Activated CD4-positive, alpha-beta memory T cell treated with anti-CD3 and anti-CD28 coated beads, Interleukin-2, amount 10 ng/mL, durations not matched to agents 7 days and 5 days (primary cell): ENCODE data around the gene SNX19. TPM values are rescaled to one million over a fixed set of nuclear protein-coding genes. Genes with fewer than 3 reads are reported as not detected.
"Not testable (repeated sequence)": the region's sequence is repeated elsewhere in the genome, so short reads cannot be mapped to it uniquely, and the experiment has no call there.

Source experiments
- CTCF ChIA-PET: fragments of 350-600 bp; sonication (Branson Sonifier 250); formaldehyde crosslinking; loops from one replicate; lab custom pipeline; 2021; ENCODE audit warnings: antibody characterized with exemption, inconsistent platforms; lab: Charles Lee
- POLR2A ChIA-PET: fragments of 350-600 bp; sonication (Branson Sonifier 250); formaldehyde crosslinking; loops from one replicate; lab custom pipeline; 2021; ENCODE audit warnings: antibody characterized with exemption; lab: Charles Lee
- DNase-seq: peaks from one replicate; pipeline ENCODE4 v3.0.0-alpha.2; 2020
- H3K27ac Mint-ChIP-seq: one replicate; pipeline ENCODE4 v1.8.0; 2021; ENCODE audit warnings: mild to moderate bottlenecking, mixed read lengths
- H3K27me3 Mint-ChIP-seq: one replicate; pipeline ENCODE4 v1.8.0; 2021; ENCODE audit warnings: mixed read lengths
- H3K36me3 Mint-ChIP-seq: one replicate; pipeline ENCODE4 v1.8.0; 2021; ENCODE audit warnings: low read depth, mixed read lengths
- H3K4me1 Mint-ChIP-seq: one replicate; pipeline ENCODE4 v1.8.0; 2021; ENCODE audit warnings: mixed read lengths
- H3K4me3 Mint-ChIP-seq: one replicate; pipeline ENCODE4 v1.8.0; 2021; ENCODE audit warnings: mild to moderate bottlenecking, mixed read lengths
- H3K9me3 Mint-ChIP-seq: one replicate; pipeline ENCODE4 v1.8.0; 2021; ENCODE audit warnings: mixed read lengths
- total RNA-seq, 2 experiments: library from RNA; stranded (reverse); gene quantifications; one replicate each; pipeline ENCODE4 v1.2.3, GENCODE V29; 2021

The SNX19 gene
- total RNA-seq, 2 experiments from 2014 or later, result 38.0 to 41.8 TPM

DNA sequence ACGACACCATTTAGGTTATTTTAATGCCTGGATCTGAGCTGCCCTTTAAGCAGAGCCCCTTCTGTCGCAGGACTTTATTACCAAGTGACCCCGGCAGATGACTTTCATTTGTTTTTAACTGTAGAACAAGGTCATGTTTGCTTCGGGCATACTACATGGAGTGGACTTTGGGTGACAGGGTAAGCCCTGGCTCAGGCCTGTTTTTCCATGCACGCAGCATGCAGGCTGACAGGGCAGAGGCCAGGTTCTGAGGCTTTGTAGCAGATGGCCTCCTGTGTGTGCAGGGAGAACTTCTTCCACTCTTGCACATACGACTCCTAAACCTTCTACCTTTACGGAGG is 50.5 kb downstream of the SNX19 start:
- Mint-ChIP-seq H3K9me3 (no peaks in the 10 kb centered on the region), H3K4me3 (no peak overlapping the region), H3K4me1 (no peaks in the 10 kb centered on the region), H3K36me3 (peaks cover under 1% of the 10 kb centered on the region), H3K27me3 (no peaks in the 10 kb centered on the region), H3K27ac (no peak overlapping the region)
- no peak for DNase-seq
- POLR2A ChIA-PET, result no interaction called here
- CTCF ChIA-PET, result no interaction called here

DNA sequence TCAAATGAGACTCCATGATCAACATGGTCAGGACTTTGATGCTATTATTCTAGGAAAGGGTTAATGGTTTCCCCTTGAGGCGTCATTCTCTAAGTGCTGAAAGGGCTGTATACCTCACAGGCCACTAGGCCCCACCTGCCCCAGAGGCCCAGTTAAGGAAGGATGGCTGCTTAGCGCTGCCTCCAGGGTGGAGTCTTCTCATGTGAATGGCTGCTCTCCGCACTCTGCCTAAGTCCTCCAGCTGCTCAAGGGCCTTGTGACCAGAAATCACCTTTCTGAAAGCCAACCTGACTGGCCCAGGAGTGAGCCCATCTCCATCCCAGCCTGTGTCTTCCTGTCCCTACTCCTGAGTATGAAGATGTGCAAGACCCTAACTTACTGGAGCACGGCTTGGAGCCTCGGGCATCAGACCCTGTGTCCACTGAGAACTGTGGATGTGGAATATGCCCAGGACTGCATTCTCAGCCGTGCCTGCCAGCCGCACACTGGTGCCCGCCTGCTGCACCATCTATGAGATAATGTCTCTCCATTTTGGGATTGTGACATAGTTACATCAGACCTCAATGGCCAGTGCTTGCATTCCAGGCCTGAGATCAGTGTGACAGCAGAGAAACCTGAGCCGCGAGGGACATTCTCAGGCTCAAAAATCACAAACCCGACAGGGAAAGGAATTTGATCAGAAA is 51.0 kb downstream of the SNX19 start:
- H3K27me3 Mint-ChIP-seq, result no peaks in the 10 kb centered on the region
- H3K27ac Mint-ChIP-seq, result no peak overlapping the region
- H3K36me3 Mint-ChIP-seq, result no peaks in the 10 kb centered on the region
- CTCF ChIA-PET, result interaction anchor here (0.6 to 8.1 kb wide), 2 partner anchors 431 to 548 kb away, joined by 3 to 226 read pairs; no protein-coding TSS in a partner anchor
- no peak for DNase-seq
- H3K4me1 Mint-ChIP-seq, result no peaks in the 10 kb centered on the region
- H3K9me3 Mint-ChIP-seq, result no peaks in the 10 kb centered on the region
- POLR2A ChIA-PET, result no interaction called here
- no peak overlapping the region for H3K4me3 Mint-ChIP-seq

DNA sequence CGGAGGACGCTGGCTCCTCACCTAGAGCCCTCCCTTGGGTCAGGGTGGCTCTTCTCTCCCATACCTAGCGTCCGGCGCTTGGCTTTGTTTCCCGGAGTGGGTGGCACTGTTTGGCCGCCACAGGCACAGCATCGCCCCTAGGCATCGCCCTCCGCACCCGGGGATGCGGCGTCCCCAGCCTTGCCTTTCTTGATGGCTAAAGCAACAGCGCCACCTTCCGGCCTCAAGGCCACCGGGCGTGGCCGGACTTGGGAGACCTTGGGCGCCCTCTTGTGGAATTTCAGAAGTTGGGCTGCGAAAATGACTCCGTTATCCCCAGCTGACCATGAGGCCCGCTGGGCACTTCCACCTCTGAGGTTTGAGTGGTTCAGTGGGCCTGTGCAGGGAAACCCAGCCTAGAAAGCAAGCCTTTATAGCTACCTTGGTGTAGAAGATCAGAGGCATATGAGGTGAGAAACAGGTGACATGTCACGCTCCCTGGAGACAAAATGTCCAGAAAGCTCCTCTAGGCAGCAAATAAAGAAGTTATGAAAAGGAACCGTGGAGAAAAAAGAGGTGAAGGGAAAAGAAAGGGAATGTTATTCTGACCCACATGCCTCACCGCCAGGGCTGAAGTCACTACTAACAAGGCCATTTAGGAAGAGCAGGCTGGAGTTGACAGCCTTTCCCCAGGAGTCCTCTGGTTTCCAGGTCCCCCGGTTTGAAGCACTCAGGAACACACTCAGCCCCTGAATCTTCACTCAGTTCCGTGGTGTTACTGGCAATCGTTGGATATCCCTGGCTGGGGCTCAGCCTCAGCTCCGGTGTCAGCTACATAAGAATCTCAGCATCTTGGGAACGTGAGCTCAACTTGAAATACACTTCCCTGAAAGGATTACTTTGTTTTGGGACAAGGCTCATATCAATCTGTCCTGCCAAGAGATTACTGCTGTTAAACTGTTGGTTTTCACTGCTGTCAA is 54.1 kb downstream of the SNX19 start:
- CTCF ChIA-PET, result interaction anchor here (0.6 to 8.1 kb wide), 43 partner anchors 8 to 901 kb away, joined by 3 to 226 read pairs (median 4); partner anchors contain the start of genes ADAMTS15 and SNX19
- H3K4me1 Mint-ChIP-seq, result no peaks in the 10 kb centered on the region
- H3K27ac Mint-ChIP-seq, result no peak overlapping the region
- no peaks in the 10 kb centered on the region for H3K9me3 Mint-ChIP-seq
- peaks cover under 1% of the 10 kb centered on the region for H3K27me3 Mint-ChIP-seq
- peak; percentile 89 for DNase-seq
- POLR2A ChIA-PET, result interaction anchor here (1.1 to 1.2 kb wide), 2 partner anchors 20 to 430 kb away, joined by 3 to 7 read pairs; no protein-coding TSS in a partner anchor
- H3K4me3 Mint-ChIP-seq, result no peak overlapping the region
- no peaks in the 10 kb centered on the region for H3K36me3 Mint-ChIP-seq

DNA sequence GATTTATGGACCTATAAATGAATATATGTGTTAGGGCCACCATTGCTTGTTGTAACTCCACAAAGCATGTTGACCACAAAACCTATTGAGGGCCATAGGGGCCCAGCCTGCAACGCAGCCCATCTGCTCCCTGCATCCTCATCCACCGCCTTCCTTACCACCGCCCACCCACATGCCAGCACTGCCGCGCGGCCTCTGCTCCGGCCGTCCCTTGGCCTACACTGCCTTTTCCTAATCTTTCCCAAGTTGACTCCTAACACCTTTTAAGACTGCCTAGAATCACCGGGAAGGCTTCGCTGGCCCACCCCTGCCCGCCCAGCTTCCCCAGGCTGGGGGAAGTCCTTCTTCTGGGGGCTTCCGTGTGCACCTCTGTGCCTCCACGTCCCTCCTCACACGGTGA is 55.0 kb downstream of the SNX19 start:
- H3K27ac Mint-ChIP-seq, result no peak overlapping the region
- POLR2A ChIA-PET, result no interaction called here
- peaks cover 6% of the 10 kb centered on the region for H3K27me3 Mint-ChIP-seq
- H3K4me1 Mint-ChIP-seq, result no peaks in the 10 kb centered on the region
- CTCF ChIA-PET, result interaction anchor here (1.3 to 8.1 kb wide), 11 partner anchors 8 to 445 kb away, joined by 3 to 226 read pairs (median 7); no protein-coding TSS in a partner anchor
- H3K9me3 Mint-ChIP-seq, result no peaks in the 10 kb centered on the region
- H3K4me3 Mint-ChIP-seq, result no peak overlapping the region
- DNase-seq, result no peak
- no peaks in the 10 kb centered on the region for H3K36me3 Mint-ChIP-seq

DNA sequence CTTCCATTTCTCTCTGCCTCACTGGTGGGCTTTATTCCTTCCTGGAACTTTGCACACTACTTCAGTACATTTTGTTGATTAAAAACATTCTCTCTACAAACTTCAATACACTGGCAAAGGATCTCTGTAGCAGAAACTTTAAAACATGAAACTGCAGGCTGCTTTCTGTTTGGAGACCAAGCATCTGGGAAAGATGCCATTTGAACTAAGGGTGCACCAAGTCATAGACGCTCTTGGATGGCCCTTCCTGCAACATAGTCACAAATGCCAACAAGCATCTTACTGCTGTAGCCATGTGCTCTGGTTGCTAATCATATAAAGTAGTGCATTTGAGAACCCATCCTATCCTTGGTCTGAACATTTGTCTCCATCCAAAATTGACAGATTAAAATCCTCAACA is 56.4 kb downstream of the SNX19 start:
- Mint-ChIP-seq H3K9me3 (no peaks in the 10 kb centered on the region), H3K27ac (no peak overlapping the region), H3K4me3 (no peak overlapping the region), H3K4me1 (no peaks in the 10 kb centered on the region), H3K36me3 (no peaks in the 10 kb centered on the region), H3K27me3 (peaks cover 8% of the 10 kb centered on the region)
- DNase-seq, result no peak
- CTCF ChIA-PET, result interaction anchor here (0.7 to 8.1 kb wide), 8 partner anchors 10 to 647 kb away, joined by 3 to 226 read pairs (median 4); partner anchors contain the start of gene SNX19
- POLR2A ChIA-PET, result interaction anchor here (0.7 kb wide), 1 partner anchor 20 kb away, joined by 3 read pairs; no protein-coding TSS in a partner anchor

DNA sequence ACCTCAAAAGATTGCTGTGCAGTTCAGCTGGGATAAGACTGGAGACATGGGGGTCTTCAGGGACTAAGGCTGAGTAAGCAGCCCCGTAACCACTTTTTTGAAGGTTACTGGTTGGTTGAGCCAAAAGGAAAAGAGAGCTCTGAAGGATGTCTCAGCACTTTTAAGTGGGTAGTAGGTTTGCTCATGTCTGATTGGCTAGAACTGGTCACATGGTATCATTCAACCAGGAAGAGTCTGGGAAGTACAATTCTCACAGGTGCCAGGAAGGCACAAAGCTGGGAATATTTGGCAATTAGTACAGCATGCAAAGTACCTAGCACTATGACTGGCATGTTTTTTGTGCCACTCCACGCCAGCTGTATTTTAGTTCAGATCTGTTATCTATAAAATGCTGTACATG is 58.1 kb downstream of the SNX19 start:
- CTCF ChIA-PET, result interaction anchor here (0.6 to 8.1 kb wide), 6 partner anchors 9 to 431 kb away, joined by 3 to 226 read pairs (median 5); partner anchors contain the start of gene SNX19
- Mint-ChIP-seq H3K9me3 (no peaks in the 10 kb centered on the region), H3K4me1 (no peaks in the 10 kb centered on the region), H3K4me3 (no peak overlapping the region), H3K36me3 (no peaks in the 10 kb centered on the region), H3K27me3 (peaks cover 8% of the 10 kb centered on the region), H3K27ac (no peak overlapping the region)
- DNase-seq, result no peak
- POLR2A ChIA-PET, result no interaction called here

DNA sequence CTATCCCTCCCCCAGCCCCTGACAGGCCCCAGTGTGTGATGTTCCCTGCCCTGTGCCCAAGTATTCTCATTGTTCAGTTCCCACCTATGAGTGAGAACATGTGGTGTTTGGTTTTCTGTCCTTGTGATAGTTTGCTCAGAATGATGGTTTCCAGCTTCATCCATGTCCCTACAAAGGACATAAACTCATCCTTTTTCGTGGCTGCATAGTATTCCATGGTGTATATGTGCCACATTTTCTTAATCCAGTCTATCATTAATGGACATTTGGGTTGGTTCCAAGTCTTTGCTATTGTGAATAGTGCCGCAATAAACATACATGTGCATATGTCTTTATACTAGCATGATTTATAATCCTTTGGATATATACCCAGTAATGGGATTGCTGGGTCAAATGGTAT is 60.6 kb downstream of the SNX19 start:
- DNase-seq, H3K4me3 Mint-ChIP-seq, H3K27ac Mint-ChIP-seq, H3K36me3 Mint-ChIP-seq, POLR2A ChIA-PET, H3K9me3 Mint-ChIP-seq, H3K4me1 Mint-ChIP-seq: not testable (repeated sequence)
- CTCF ChIA-PET, result interaction anchor here (1.1 kb wide), 1 partner anchor 421 kb away, joined by 3 read pairs; no protein-coding TSS in a partner anchor
- peaks cover 12% of the 10 kb centered on the region for H3K27me3 Mint-ChIP-seq

DNA sequence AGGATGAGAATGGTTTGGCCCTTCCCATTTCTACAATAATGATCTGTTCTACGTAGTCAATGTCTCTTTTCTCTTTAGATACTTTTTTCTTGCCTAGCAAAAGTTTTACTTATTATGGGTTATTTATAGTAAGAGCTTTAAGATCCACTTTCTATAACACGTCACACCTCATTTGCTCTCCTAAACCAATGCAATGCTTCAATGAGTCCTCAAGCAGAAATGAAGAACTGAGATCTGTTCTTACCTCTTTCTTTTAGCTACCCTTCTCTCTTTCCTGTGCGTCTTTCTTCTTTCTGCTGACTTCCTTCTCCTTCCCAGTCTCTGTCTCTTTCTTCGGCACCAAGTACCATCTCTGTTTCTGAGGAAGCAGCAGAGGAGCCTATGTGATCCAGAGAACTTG is 61.8 kb downstream of the SNX19 start:
- Mint-ChIP-seq H3K4me3 (no peak overlapping the region), H3K27ac (no peak overlapping the region), H3K27me3 (peaks cover 13% of the 10 kb centered on the region), H3K36me3 (no peaks in the 10 kb centered on the region), H3K4me1 (no peaks in the 10 kb centered on the region), H3K9me3 (no peaks in the 10 kb centered on the region)
- DNase-seq, result no peak
- ChIA-PET POLR2A (no interaction called here), CTCF (no interaction called here)

DNA sequence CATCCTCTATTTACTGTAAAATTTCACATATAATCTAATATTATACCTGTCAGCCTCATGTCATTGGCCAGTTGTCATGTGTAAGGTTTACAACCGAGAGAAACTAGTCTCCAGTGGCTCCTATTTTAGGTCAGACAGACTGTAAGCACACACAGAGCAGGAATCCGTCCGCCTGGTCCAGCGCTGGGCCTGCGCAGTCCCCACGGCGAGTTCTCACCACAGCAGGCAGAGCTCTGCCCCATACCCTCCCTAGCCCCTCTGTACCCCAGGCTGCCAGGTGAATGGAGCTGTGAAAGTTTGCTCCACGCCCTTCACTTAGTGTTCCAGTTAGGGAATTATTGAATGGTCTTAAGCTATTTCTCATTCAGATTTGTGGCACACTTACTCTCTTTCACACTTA is 63.7 kb downstream of the SNX19 start:
- no peak for DNase-seq
- H3K4me1 Mint-ChIP-seq, result peaks cover 2% of the 10 kb centered on the region
- H3K36me3 Mint-ChIP-seq, result no peaks in the 10 kb centered on the region
- H3K27ac Mint-ChIP-seq, result no peak overlapping the region
- no peak overlapping the region for H3K4me3 Mint-ChIP-seq
- ChIA-PET POLR2A (no interaction called here), CTCF (interaction anchor here (1.1 to 4.3 kb wide), 3 partner anchors 9 to 420 kb away, joined by 4 to 26 read pairs (median 12); no protein-coding TSS in a partner anchor)
- no peaks in the 10 kb centered on the region for H3K9me3 Mint-ChIP-seq
- H3K27me3 Mint-ChIP-seq, result peaks cover 13% of the 10 kb centered on the region

DNA sequence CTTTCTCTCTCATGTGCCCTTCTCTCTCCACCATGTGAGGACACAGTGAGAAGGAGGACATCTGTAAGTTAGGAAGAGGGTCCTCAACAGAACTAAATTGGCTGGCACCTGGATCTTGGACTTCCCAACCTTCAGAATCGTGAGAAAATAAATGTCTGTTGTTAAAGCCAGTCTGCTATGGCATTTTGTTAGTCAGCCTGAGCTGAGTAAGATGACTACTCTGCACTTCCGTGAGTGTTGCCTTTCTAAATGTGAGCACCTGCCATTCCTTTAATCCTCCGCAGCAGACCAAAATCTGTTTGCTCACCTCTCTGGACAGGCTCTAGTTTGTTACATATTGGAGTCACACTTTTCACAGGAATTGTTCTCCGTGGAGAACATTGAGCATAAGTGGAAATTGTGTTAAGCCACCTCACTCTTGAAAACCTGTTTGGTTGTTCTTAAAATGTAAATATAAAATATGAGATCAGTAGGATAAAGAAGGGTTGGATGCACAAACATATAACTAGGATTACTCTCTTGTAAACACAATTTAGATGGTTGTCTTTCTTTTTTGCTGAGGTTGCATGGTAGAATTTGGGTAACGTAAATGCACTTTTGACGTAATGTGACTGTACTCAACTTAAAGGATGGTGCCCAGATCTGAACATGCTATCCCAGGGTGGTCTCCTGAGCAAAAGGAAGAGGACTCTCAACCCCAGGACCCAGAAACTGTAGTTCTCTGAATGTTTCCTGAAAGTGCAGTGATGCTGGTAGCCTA is 65.9 kb downstream of the SNX19 start:
- Mint-ChIP-seq H3K9me3 (no peaks in the 10 kb centered on the region), H3K36me3 (no peaks in the 10 kb centered on the region), H3K4me1 (peaks cover 2% of the 10 kb centered on the region), H3K4me3 (no peak overlapping the region), H3K27me3 (peaks cover 5% of the 10 kb centered on the region), H3K27ac (no peak overlapping the region)
- DNase-seq, result no peak
- ChIA-PET POLR2A (no interaction called here), CTCF (interaction anchor here (0.6 to 4.3 kb wide), 2 partner anchors 12 to 1475 kb away, joined by 4 to 26 read pairs; no protein-coding TSS in a partner anchor)

DNA sequence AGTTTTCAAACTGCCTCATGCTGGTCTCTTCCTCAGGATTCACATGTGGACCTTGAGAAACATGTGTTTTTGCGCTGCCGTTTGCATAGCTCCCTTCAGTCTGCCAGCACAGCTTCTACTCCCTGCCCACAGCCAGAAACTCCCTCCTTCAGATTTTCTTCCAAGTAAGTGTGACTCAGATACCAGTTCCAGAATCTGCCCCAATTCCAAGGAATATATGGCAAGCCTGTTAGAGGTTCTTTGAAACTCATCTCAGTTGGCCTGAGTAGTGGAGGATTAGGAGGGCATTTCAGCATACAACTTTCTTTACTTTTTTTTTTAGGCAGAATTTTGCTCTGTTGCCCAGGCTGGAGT is 67.1 kb downstream of the SNX19 start:
- DNase-seq, result no peak
- H3K36me3 Mint-ChIP-seq, result no peaks in the 10 kb centered on the region
- no peak overlapping the region for H3K4me3 Mint-ChIP-seq
- H3K9me3 Mint-ChIP-seq, result no peaks in the 10 kb centered on the region
- H3K27ac Mint-ChIP-seq, result no peak overlapping the region
- ChIA-PET POLR2A (no interaction called here), CTCF (no interaction called here)
- peaks cover 7% of the 10 kb centered on the region for H3K27me3 Mint-ChIP-seq
- H3K4me1 Mint-ChIP-seq, result peaks cover 2% of the 10 kb centered on the region

DNA sequence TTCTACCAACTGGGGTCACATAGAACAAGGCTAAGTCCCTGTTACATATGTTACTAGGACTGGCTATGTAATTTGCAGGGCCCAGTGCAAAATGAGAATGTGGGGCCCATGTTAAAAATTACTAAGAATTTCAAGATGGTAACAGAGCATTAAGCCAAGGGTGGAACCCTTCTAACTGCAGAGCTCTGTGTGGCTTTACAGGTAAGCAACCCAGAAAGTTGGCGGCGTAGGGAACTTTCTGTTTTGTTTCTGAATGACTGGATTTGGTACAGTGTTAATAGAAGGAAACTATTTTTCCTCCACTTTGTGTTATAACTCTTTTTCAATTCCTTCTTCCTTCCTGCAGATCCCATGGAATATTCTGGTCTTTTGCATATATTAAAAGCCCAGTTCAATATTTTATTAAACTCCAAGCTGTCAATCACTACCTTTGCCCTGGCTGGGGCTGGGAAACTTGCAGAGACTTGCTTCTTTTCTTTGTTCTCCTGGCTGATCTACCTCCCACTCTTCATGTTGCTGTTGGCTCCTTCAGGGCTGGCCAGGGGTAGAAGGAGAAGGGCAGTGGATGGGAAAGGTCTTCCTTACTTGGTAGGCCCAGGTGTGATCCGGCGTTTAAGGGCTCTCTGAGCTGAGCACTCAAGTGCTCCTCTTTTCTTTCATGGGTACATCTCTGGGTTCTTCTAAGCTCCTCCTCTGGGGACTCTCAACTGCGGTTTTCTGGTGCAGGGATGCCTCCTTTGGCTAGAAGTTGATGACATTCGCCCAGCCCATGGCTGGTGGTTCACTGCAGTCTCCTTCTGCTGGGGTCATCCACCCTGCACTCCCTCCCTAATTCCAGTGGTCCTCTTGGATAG is 67.7 kb downstream of the SNX19 start:
- no peak for DNase-seq
- ChIA-PET POLR2A (no interaction called here), CTCF (interaction anchor here (0.8 to 1.3 kb wide), 2 partner anchors 11 to 491 kb away, joined by 3 read pairs; no protein-coding TSS in a partner anchor)
- Mint-ChIP-seq H3K27me3 (peaks cover 9% of the 10 kb centered on the region), H3K9me3 (no peaks in the 10 kb centered on the region), H3K4me3 (no peak overlapping the region), H3K27ac (no peak overlapping the region), H3K4me1 (peaks cover 2% of the 10 kb centered on the region), H3K36me3 (no peaks in the 10 kb centered on the region)
